Cardiac muscle cell (in vitro differentiated cells and primary cell): ENCODE results near the gene ACR. TPM values are rescaled to one million over a fixed set of nuclear protein-coding genes. Genes with fewer than 3 reads are reported as not detected.
"Not testable (repeated sequence)": the region's sequence is repeated elsewhere in the genome, so short reads cannot be mapped to it uniquely, and the experiment has no call there.

Source experiments
- DNase-seq, 2 donors: peaks; one replicate each; pipeline versions ENCODE4 v3.0.0 to v3.0.0-alpha.2; 2010 to 2017; ENCODE audit warnings: low read depth in 1 of 2, low spot score in 1 of 2
- H3K27ac ChIP-seq: fragments of 200-600 bp; sonication (generic); 2 replicates; pipeline ENCODE4 v1.5.1; 2016
- H3K27me3 ChIP-seq: fragments of 200-600 bp; sonication (generic); 2 replicates; pipeline ENCODE4 v1.6.0; 2016; ENCODE audit warnings: control low read depth
- H3K36me3 ChIP-seq: fragments of 200-600 bp; sonication (generic); 2 replicates; pipeline ENCODE4 v1.5.1; 2016; ENCODE audit warnings: control low read depth
- H3K4me1 ChIP-seq: fragments of 200-600 bp; sonication (generic); 2 replicates; pipeline ENCODE4 v1.8.1; 2017; ENCODE audit warnings: low read depth, mild to moderate bottlenecking, mixed run types
- H3K4me3 ChIP-seq: fragments of 200-600 bp; sonication (generic); 2 replicates; pipeline ENCODE4 v1.5.1; 2016; ENCODE audit warnings: mild to moderate bottlenecking
- H3K9me3 ChIP-seq: fragments of 200-600 bp; sonication (generic); 2 replicates; pipeline ENCODE4 v1.5.1; 2017; ENCODE audit warnings: low read depth, mild to moderate bottlenecking, control low read depth
- polyA plus RNA-seq: library from polyadenylated mRNA; unstranded; fragments of >200 nt; fragmentation: Nextera tagmentation; extraction: Ambion mirVana; gene quantifications from 2 replicates; pipeline ENCODE4 v1.2.1, GENCODE V29; 2016
- total RNA-seq: library from RNA; depleted of rRNA; stranded (reverse); fragments of >200 nt; gene quantifications from 2 replicates; pipeline ENCODE4 v1.2.3, GENCODE V29; 2016
- TF ChIP-seq, protein P1 (sequence below): IDR thresholded peaks from 2 replicates; pipeline ENCODE4 v1.5.1; 2012; ENCODE audit warnings: low read depth, mild to moderate bottlenecking, low read length

Gene ACR
- total and polyA plus RNA-seq, 2 experiments from 2014 or later, result 0.77 TPM; not detected in 1

DNA sequence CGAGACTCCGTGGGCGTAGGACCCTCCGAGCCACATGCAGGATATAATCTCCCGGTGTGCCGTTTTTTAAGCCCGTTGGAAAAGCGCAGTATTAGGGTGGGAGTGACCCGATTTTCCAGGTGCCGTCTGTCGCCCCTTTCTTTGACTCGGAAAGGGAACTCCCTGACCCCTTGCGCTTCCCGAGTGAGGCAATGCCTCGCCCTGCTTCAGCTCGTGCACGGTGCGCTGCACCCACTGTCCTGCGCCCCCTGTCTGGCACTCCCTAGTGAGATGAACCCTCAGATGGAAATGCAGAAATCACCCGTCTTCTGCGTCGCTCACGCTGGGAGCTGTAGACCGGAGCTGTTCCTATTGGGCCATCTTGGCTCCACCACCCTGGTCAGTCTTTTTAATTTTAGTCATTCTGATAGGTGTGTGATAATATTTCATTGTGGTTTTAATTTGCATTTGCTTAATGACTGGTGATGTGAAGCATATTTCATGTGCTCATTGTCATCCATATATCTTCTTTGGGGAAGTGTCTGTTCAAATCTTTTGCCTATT is 19.0 kb downstream of the ACR start:
- peak; percentile 25 to 35 for DNase-seq
- H3K9me3 ChIP-seq, H3K36me3 ChIP-seq, H3K27me3 ChIP-seq, H3K4me1 ChIP-seq: not testable (repeated sequence)
- TF ChIP-seq, protein P1, sequence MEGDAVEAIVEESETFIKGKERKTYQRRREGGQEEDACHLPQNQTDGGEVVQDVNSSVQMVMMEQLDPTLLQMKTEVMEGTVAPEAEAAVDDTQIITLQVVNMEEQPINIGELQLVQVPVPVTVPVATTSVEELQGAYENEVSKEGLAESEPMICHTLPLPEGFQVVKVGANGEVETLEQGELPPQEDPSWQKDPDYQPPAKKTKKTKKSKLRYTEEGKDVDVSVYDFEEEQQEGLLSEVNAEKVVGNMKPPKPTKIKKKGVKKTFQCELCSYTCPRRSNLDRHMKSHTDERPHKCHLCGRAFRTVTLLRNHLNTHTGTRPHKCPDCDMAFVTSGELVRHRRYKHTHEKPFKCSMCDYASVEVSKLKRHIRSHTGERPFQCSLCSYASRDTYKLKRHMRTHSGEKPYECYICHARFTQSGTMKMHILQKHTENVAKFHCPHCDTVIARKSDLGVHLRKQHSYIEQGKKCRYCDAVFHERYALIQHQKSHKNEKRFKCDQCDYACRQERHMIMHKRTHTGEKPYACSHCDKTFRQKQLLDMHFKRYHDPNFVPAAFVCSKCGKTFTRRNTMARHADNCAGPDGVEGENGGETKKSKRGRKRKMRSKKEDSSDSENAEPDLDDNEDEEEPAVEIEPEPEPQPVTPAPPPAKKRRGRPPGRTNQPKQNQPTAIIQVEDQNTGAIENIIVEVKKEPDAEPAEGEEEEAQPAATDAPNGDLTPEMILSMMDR, result peak; percentile 15
- H3K4me3 ChIP-seq, result peak overlapping the region; percentile 47
- H3K27ac ChIP-seq, result peak overlapping the region; percentile 75

GRCh38 chr22:50759597-50760341 is 21.8 kb downstream of the ACR start:
- H3K9me3 ChIP-seq, H3K27me3 ChIP-seq: not testable (repeated sequence)
- peak in 1 of 2 donors; percentile 65 for DNase-seq

DNA sequence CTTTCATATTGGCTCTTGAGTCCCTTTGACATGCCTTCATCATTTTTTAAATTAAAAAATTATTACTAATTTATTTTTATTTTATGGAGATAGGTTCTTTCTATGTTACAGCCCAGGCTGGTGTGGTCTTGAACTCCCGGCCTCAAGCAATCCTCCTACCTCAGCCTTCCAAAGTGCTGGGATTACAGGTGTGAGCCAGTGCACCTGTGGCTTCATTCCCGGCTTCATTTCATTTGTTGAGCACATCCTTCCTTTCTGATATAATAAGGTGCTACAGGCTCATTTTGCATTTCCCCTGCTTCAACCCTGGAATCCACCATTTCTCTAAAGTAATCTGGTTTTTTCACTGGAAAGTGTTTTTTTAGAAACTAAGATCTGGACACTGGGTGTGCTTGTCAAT is 23.8 kb downstream of the ACR start:
- H3K27ac ChIP-seq, H3K9me3 ChIP-seq, H3K27me3 ChIP-seq, H3K4me3 ChIP-seq, H3K4me1 ChIP-seq, H3K36me3 ChIP-seq, DNase-seq: not testable (repeated sequence)

More at GRCh38 chr22:50759597-50760341, 21.8 kb downstream of the ACR start:
- H3K27ac ChIP-seq, H3K36me3 ChIP-seq, H3K4me3 ChIP-seq, H3K4me1 ChIP-seq: not testable (repeated sequence)

GRCh38 chr22:50764288-50764687 is 26.3 kb downstream of the ACR start:
- not testable (repeated sequence) for H3K36me3 ChIP-seq, H3K27me3 ChIP-seq, H3K4me1 ChIP-seq, DNase-seq, H3K4me3 ChIP-seq, H3K27ac ChIP-seq, H3K9me3 ChIP-seq

DNA sequence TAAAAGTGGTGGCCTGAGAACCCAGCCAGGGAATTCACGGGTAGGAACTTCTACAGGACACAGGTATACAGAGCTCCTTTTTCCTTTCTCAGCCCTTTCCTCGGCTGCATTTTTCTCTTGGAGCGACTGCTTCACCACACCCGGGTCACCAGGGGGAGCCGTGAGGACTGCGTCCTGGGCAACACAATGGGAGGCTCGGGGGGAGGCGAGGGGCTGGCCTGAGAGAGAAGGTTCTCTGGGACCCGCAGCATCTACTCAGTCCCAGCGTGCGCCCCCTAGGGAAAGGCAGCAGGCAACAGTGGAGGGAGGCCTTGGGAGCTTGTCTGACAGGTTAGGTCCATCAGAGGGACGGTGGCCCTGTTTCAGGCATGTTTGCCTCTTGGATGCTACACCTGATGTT is 37.1 kb downstream of the ACR start:
- peak; percentile 50 to 78 for DNase-seq
- H3K36me3 ChIP-seq, H3K4me3 ChIP-seq, H3K27me3 ChIP-seq, H3K9me3 ChIP-seq, H3K4me1 ChIP-seq, H3K27ac ChIP-seq: not testable (repeated sequence)
- TF ChIP-seq, protein P1, result peak; percentile 57

- not testable (repeated sequence) for H3K4me3 ChIP-seq, DNase-seq, H3K27ac ChIP-seq, H3K9me3 ChIP-seq, H3K36me3 ChIP-seq, H3K4me1 ChIP-seq, H3K27me3 ChIP-seq
Observed at GRCh38 chr22:50777631-50778030, 39.6 kb downstream of the ACR start.

DNA sequence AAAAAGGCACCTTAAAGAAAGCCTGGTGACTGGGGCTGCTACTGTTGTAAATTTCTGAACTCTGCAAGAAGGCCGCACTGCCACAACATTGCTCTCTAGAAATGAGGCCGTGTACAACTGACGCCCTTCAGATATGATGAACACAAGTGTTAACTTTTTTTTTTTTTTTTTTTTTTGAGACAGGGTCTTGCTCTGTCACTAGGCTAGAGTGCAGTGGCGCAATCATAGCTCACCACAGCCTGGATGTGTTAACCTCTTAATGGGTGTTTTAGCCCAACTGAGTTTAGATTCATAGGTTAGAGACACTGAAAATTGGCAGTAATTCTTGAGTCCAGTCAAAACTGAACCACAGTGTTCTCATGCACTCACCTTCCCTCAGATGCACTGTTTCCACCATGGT is 42.2 kb downstream of the ACR start:
- H3K27me3 ChIP-seq, H3K4me3 ChIP-seq, H3K27ac ChIP-seq, DNase-seq, H3K4me1 ChIP-seq, H3K9me3 ChIP-seq, H3K36me3 ChIP-seq: not testable (repeated sequence)

DNA sequence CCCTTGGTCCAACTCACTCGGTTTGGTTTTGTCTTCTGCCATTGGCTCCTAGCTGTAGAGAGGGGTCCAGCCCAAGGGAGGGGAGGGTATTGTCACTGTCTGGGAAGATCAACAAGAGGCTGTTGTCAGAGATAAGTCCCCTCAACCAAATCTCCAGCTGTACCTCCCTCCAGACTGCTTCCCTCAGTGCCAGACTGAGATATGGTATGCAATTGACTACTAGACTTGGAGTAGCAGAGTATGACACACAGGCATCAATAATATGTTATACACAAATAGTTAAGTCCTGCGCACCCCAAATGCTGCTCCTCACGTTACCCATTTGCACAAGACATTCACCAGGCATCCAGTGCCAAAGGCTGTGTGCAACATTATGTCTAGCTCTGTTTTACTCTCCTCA is 44.2 kb downstream of the ACR start:
- H3K4me1 ChIP-seq, H3K27ac ChIP-seq, H3K9me3 ChIP-seq, H3K4me3 ChIP-seq, H3K36me3 ChIP-seq, H3K27me3 ChIP-seq, DNase-seq: not testable (repeated sequence)

DNA sequence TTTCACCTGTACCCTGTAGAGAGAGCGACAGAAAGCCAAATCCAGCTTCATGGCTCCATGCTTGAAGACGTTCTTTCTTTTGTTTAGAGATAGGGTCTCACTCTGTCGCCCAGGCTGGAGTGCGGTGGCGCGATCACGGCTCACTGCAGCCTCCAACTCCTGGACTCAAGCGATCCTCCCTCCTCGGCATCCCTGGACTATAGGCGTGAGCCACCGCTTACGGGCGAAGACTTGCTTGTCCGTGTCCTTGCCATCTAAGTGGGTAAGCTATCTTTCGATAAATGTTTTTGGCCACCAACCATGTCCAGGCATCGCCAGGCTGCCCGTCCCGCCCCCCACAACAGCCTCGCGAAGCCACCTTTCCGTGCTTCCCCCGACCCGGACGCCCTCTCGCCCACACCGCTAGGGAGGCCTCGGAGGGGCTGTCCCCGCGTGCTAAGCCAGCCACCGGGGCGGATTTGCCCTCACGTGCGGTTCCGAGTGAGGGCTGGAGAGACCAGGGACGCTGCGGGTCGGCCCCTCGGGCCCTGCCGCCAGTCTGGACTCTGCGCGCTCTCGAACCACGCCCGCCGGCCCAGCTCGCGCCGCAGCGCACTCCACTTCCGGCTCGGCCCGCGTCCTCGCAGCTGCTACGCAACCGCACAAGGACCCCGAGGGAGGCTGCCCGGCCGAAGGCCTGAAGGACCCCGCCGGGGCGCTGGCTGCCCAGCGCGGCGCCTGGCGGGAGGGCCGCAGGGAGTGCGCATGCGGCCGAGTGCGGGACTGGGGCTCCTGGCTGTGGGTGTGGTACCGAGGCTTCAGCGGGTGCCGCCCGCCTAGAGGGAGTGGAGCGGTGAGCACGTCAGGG is 45.3 kb downstream of the ACR start, which contains the start of gene RABL2B:
Gene RABL2B (minus strand): TSS at position 604 of the 847 bp plus-strand sequence. CDS start 1,342 bp downstream, outside the sequence.
- peak within 1 kb of the TSS; percentile 44 for H3K4me3 ChIP-seq
- not testable (repeated sequence) for H3K27ac ChIP-seq, H3K27me3 ChIP-seq, H3K9me3 ChIP-seq, H3K36me3 ChIP-seq, H3K4me1 ChIP-seq
- peak; percentile 90 to 91 for DNase-seq

GRCh38 chr22:50783880-50784276 is 45.9 kb downstream of the ACR start:
- H3K27ac ChIP-seq, H3K4me1 ChIP-seq, H3K27me3 ChIP-seq, H3K9me3 ChIP-seq, H3K36me3 ChIP-seq, DNase-seq: not testable (repeated sequence)
- H3K4me3 ChIP-seq, result peak overlapping the region; percentile 44

GRCh38 chr22:50785289-50785688 is 47.3 kb downstream of the ACR start:
- H3K36me3 ChIP-seq, H3K27ac ChIP-seq, DNase-seq, H3K27me3 ChIP-seq, H3K9me3 ChIP-seq, H3K4me1 ChIP-seq, H3K4me3 ChIP-seq: not testable (repeated sequence)

DNA sequence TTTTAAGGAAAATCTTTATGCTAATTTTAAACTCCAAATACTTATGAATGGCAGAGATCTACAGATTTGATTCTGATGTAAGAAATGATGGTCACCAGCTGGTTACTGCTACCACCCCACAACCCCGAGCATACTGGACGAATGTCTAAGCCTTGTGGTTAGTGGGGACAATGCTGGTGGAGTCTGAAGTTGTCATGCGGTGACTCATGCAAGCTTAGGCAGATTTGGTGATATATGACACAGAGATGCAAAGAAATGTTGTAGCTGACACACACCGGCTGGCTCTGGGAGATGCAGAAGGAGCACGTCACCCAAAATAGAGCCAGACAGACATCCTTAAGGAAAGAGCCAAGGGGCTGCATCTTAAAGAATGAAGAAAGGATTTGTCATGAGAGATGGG is 48.9 kb downstream of the ACR start:
- H3K27ac ChIP-seq, H3K36me3 ChIP-seq, H3K9me3 ChIP-seq, H3K27me3 ChIP-seq, DNase-seq, H3K4me1 ChIP-seq, H3K4me3 ChIP-seq: not testable (repeated sequence)
